H9 (cell line): ENCODE results near the gene CCL19. TPM values are rescaled to one million over a fixed set of nuclear protein-coding genes. Genes with fewer than 3 reads are reported as not detected.

Source experiments
- DNase-seq: peaks from one replicate; pipeline ENCODE4 v3.0.0-alpha.2; 2017
- H2AFZ ChIP-seq: one replicate; pipeline ENCODE4 v1.6.1; 2013; ENCODE audit warnings: mild to moderate bottlenecking, low read length, control low read depth, moderate library complexity
- H2AK5ac ChIP-seq: 2 replicates; pipeline ENCODE4 v1.6.1; 2013; ENCODE audit warnings: low read length, control low read depth, mixed read lengths; ENCODE audit not compliant: insufficient read length
- H2BK120ac ChIP-seq: one replicate; pipeline ENCODE4 v1.6.1; 2013; ENCODE audit warnings: low read depth, mild to moderate bottlenecking, low read length, control low read depth, inconsistent platforms; ENCODE audit not compliant: poor library complexity, severe bottlenecking
- H2BK12ac ChIP-seq: 2 replicates; pipeline ENCODE4 v1.6.1; 2013; ENCODE audit warnings: low read length, control low read depth, mixed read lengths, low read depth; ENCODE audit not compliant: insufficient read length
- H2BK15ac ChIP-seq: 2 replicates; pipeline ENCODE4 v1.6.1; 2013; ENCODE audit warnings: low read depth, low read length, control low read depth
- H2BK20ac ChIP-seq: one replicate; pipeline ENCODE4 v1.6.1; 2013; ENCODE audit warnings: low read depth, mild to moderate bottlenecking, low read length, control low read depth, inconsistent platforms; ENCODE audit not compliant: poor library complexity, severe bottlenecking
- H2BK5ac ChIP-seq: 2 replicates; pipeline ENCODE4 v1.6.1; 2013; ENCODE audit warnings: low read length, control low read depth, mixed read lengths; ENCODE audit not compliant: insufficient read length
- H3K14ac ChIP-seq: 2 replicates; pipeline ENCODE4 v1.6.1; 2013; ENCODE audit warnings: low read length, control low read depth; ENCODE audit not compliant: insufficient read depth
- H3K18ac ChIP-seq: 2 replicates; pipeline ENCODE4 v1.6.1; 2013; ENCODE audit warnings: low read depth, mild to moderate bottlenecking, mixed read lengths, low read length, control low read depth; ENCODE audit not compliant: insufficient read length
- H3K23ac ChIP-seq: 2 replicates; pipeline ENCODE4 v1.6.1; 2013; ENCODE audit warnings: low read length, control low read depth, mixed read lengths, low read depth; ENCODE audit not compliant: insufficient read length
- H3K23me2 ChIP-seq: 2 replicates; pipeline ENCODE4 v1.6.1; 2013; ENCODE audit warnings: low read depth, mild to moderate bottlenecking, mixed read lengths, low read length, control low read depth; ENCODE audit not compliant: insufficient read length, poor library complexity, severe bottlenecking
- H3K27ac ChIP-seq: 2 replicates; pipeline ENCODE4 v1.5.1; 2013; ENCODE audit warnings: low read length, control low read depth, mixed read lengths, low read depth; ENCODE audit not compliant: insufficient read length
- H3K27me3 ChIP-seq: 2 replicates; pipeline ENCODE4 v1.6.1; 2013; ENCODE audit warnings: low read length, control low read depth, inconsistent platforms; ENCODE audit not compliant: insufficient read depth
- H3K4ac ChIP-seq: 2 replicates; pipeline ENCODE4 v1.6.1; 2013; ENCODE audit warnings: low read depth, mild to moderate bottlenecking, control low read depth, inconsistent platforms, low read length, moderate library complexity
- H3K4me1 ChIP-seq: 2 replicates; pipeline ENCODE4 v1.6.1; 2013; ENCODE audit warnings: low read length, control low read depth, inconsistent platforms; ENCODE audit not compliant: insufficient read depth
- H3K4me2 ChIP-seq: 2 replicates; pipeline ENCODE4 v1.6.1; 2013; ENCODE audit warnings: low read length, control low read depth, mixed read lengths; ENCODE audit not compliant: insufficient read length, insufficient read depth
- H3K56ac ChIP-seq: 2 replicates; pipeline ENCODE4 v1.6.1; 2013; ENCODE audit warnings: low read depth, mild to moderate bottlenecking, mixed read lengths, low read length, control low read depth; ENCODE audit not compliant: insufficient read length
- H3K79me1 ChIP-seq: 2 replicates; pipeline ENCODE4 v1.6.1; 2013; ENCODE audit warnings: low read depth, mild to moderate bottlenecking, moderate library complexity, low read length, control low read depth, inconsistent platforms; ENCODE audit not compliant: insufficient read depth, poor library complexity, severe bottlenecking
- H3K79me2 ChIP-seq: 2 replicates; pipeline ENCODE4 v1.6.1; 2013; ENCODE audit warnings: low read length, control low read depth, inconsistent platforms; ENCODE audit not compliant: insufficient read depth
- H3K9ac ChIP-seq: 2 replicates; pipeline ENCODE4 v1.6.1; 2013; ENCODE audit warnings: low read length, control low read depth, mixed read lengths; ENCODE audit not compliant: insufficient read length; ENCODE audit errors: extremely low read depth
- H3K9me3 ChIP-seq: one replicate; pipeline ENCODE4 v1.6.1; 2013; ENCODE audit warnings: low read depth, low read length, inconsistent platforms; ENCODE audit not compliant: control insufficient read depth
- H3T11ph ChIP-seq: one replicate; pipeline ENCODE4 v1.6.1; 2013; ENCODE audit warnings: mild to moderate bottlenecking, low read length, control low read depth, inconsistent platforms
- H4K20me1 ChIP-seq: one replicate; pipeline ENCODE4 v1.6.1; 2013; ENCODE audit not compliant: control insufficient read depth, insufficient read length, insufficient read depth
- H4K5ac ChIP-seq: 2 replicates; pipeline ENCODE4 v1.6.1; 2013; ENCODE audit warnings: low read depth, mild to moderate bottlenecking, mixed read lengths, low read length, control low read depth; ENCODE audit not compliant: insufficient read length
- H4K8ac ChIP-seq: replicated peaks from 2 replicates; pipeline ENCODE4 v1.6.1; 2013; ENCODE audit warnings: low read length, control low read depth, mixed read lengths, low read depth; ENCODE audit not compliant: insufficient read length
- H4K91ac ChIP-seq: 2 replicates; pipeline ENCODE4 v1.6.1; 2013; ENCODE audit warnings: low read depth, mild to moderate bottlenecking, moderate library complexity, mixed read lengths, low read length, control low read depth; ENCODE audit not compliant: insufficient read length
- H3K27ac Mint-ChIP-seq, 3 experiments: 2 replicates in 2 of 3; 3 replicates in 1 of 3; pipeline ENCODE4 v1.8.0; 2020 to 2021; ENCODE audit warnings: mixed read lengths in 3 of 3, mild to moderate bottlenecking in 1 of 3, moderate library complexity in 1 of 3
- H3K27me3 Mint-ChIP-seq: 2 replicates; pipeline ENCODE4 v1.8.0; 2021; ENCODE audit warnings: low read depth, mild to moderate bottlenecking, moderate library complexity, mixed read lengths
- H3K36me3 Mint-ChIP-seq, 3 experiments: 2 replicates in 2 of 3; 3 replicates in 1 of 3; pipeline ENCODE4 v1.8.0; 2020 to 2021; ENCODE audit warnings: low read depth in 3 of 3, mixed read lengths in 3 of 3; ENCODE audit not compliant: insufficient read depth in 1 of 3
- H3K4me1 Mint-ChIP-seq, 2 experiments: 2 replicates each; pipeline ENCODE4 v1.8.0; 2020; ENCODE audit warnings: mixed read lengths in 2 of 2
- H3K4me3 Mint-ChIP-seq, 2 experiments: 2 replicates in 1 of 2; 3 replicates in 1 of 2; pipeline ENCODE4 v1.8.0; 2020 to 2021; ENCODE audit warnings: mild to moderate bottlenecking in 2 of 2, mixed read lengths in 2 of 2, moderate library complexity in 1 of 2
- H3K9me3 Mint-ChIP-seq, 2 experiments: 2 replicates in 1 of 2; 3 replicates in 1 of 2; pipeline ENCODE4 v1.8.0; 2020; ENCODE audit warnings: mild to moderate bottlenecking in 2 of 2, mixed read lengths in 2 of 2, moderate library complexity in 1 of 2
- WGBS: extraction: QIAGEN DNeasy Blood & Tissue Kit; methylation state at CpG from one replicate; pipeline ENCODE4 v1.1.7; 2013; ENCODE audit warnings: missing lambda C conversion rate, low lambda C conversion rate, mixed read lengths; ENCODE audit not compliant: insufficient read length; ENCODE audit errors: extremely low coverage; 5-methylcytosine and 5-hydroxymethylcytosine counted together
- total RNA-seq: library from RNA; stranded (reverse); gene quantifications from 2 replicates; pipeline ENCODE4 v1.2.1, GENCODE V29; 2021
- TF ChIP-seq, protein P1 (sequence below): fragments of 200-600 bp; sonication (generic); conservative IDR thresholded peaks from 3 replicates; pipeline ENCODE4 v1.8.0; 2021; ENCODE audit warnings: antibody characterized with exemption, mild to moderate bottlenecking

CCL19 gene
- total RNA-seq, 1 experiment from 2014 or later, result not detected

DNA sequence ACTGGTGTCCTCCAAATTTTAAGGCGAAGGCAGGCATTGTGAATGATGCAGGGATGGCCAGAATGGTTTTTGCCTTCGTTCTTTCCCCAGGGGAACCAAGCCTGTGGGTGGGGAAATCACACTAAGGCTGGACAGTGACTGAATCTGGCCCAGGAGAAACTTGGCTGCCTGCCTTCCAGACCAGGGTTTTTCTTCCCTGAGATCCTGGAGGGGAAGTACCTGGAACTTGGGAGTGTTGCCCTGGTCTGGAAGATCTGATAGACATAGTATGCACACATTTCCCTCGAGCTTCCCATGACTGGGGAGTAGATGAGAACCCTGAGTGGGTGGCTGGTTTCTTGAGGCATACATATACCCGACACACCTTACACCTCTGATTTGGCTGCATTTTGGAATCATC is 39.8 kb downstream of the CCL19 start:
- Histone ChIP-seq H2BK15ac (no peak overlapping the region), H3K27ac (no peak overlapping the region), H4K91ac (no peak overlapping the region), H3K56ac (no peak overlapping the region), H3K79me2 (peaks cover 2% of the 10 kb centered on the region; the same call in 1 of the 2 replicates), H2AK5ac (no peak overlapping the region), H2BK20ac (no peak overlapping the region), H3T11ph (no peak overlapping the region), H3K14ac (no peak overlapping the region), H2BK12ac (no peak overlapping the region), H3K4ac (no peak overlapping the region), H3K18ac (no peak overlapping the region), H3K23me2 (peaks cover 16% of the 10 kb centered on the region), H2AFZ (no peak overlapping the region), H2BK5ac (no peak overlapping the region), H4K5ac (no peak overlapping the region), H3K23ac (no peak overlapping the region), H4K20me1 (peaks cover 3% of the 10 kb centered on the region), H4K8ac (no peak overlapping the region), H3K4me2 (peak overlapping the region; percentile 63), H2BK120ac (no peak overlapping the region), H3K9ac (no peak overlapping the region), H3K79me1 (no peaks in the 10 kb centered on the region), H3K27me3 (no peaks in the 10 kb centered on the region), H3K4me1 (peaks cover 8% of the 10 kb centered on the region; the same call in 1 of the 2 replicates), H3K9me3 (no peaks in the 10 kb centered on the region)
- H3K4me1 Mint-ChIP-seq, result peaks cover 41 to 54% of the 10 kb centered on the region in 2 experiments
- WGBS, result no CpG with 5 or more reads among the region's 4 CpGs
- TF ChIP-seq, protein P1, sequence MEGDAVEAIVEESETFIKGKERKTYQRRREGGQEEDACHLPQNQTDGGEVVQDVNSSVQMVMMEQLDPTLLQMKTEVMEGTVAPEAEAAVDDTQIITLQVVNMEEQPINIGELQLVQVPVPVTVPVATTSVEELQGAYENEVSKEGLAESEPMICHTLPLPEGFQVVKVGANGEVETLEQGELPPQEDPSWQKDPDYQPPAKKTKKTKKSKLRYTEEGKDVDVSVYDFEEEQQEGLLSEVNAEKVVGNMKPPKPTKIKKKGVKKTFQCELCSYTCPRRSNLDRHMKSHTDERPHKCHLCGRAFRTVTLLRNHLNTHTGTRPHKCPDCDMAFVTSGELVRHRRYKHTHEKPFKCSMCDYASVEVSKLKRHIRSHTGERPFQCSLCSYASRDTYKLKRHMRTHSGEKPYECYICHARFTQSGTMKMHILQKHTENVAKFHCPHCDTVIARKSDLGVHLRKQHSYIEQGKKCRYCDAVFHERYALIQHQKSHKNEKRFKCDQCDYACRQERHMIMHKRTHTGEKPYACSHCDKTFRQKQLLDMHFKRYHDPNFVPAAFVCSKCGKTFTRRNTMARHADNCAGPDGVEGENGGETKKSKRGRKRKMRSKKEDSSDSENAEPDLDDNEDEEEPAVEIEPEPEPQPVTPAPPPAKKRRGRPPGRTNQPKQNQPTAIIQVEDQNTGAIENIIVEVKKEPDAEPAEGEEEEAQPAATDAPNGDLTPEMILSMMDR, result no peak
- peaks cover 16 to 28% (median 24%) of the 10 kb centered on the region in 3 experiments; a peak in 5 of 7 replicates for H3K36me3 Mint-ChIP-seq
- H3K4me3 Mint-ChIP-seq, result peak overlapping the region; percentile 77 to 84
- DNase-seq, result no peak
- peaks cover 4% of the 10 kb centered on the region for H3K27me3 Mint-ChIP-seq
- peak overlapping the region; percentile 54 to 97 (median 89); a peak in 4 of 7 replicates for H3K27ac Mint-ChIP-seq
- no peaks in the 10 kb centered on the region for H3K9me3 Mint-ChIP-seq
